IPS DF 6.9 (cell line): ENCODE data around the gene SH3D19.

Experiments used
- DNase-seq: peaks from one replicate; pipeline ENCODE4 v3.0.0-alpha.2; 2013; ENCODE audit warnings: low read depth, low spot score
- H3K27ac ChIP-seq: one replicate; pipeline ENCODE4 v1.5.1; 2013; ENCODE audit warnings: low read length, control low read depth
- H3K27me3 ChIP-seq: 2 replicates; pipeline ENCODE4 v1.6.1; 2013; ENCODE audit warnings: mild to moderate bottlenecking, low read length; ENCODE audit not compliant: control insufficient read depth, insufficient read depth
- H3K36me3 ChIP-seq: 2 replicates; pipeline ENCODE4 v1.6.1; 2013; ENCODE audit warnings: low read length; ENCODE audit not compliant: control insufficient read depth, insufficient read depth
- H3K4me1 ChIP-seq: 2 replicates; pipeline ENCODE4 v1.6.1; 2013; ENCODE audit warnings: low read length; ENCODE audit not compliant: control insufficient read depth, insufficient read depth
- H3K4me3 ChIP-seq: 2 replicates; pipeline ENCODE4 v1.5.1; 2013; ENCODE audit warnings: mild to moderate bottlenecking, low read length
- H3K9me3 ChIP-seq: 2 replicates; pipeline ENCODE4 v1.6.1; 2013; ENCODE audit warnings: low read length, inconsistent platforms; ENCODE audit not compliant: control insufficient read depth, insufficient read depth
- WGBS: extraction: QIAGEN DNeasy Blood & Tissue Kit; methylation state at CpG from one replicate; pipeline ENCODE4 v1.1.7; 2013; ENCODE audit warnings: mixed read lengths, missing lambda C conversion rate; ENCODE audit not compliant: insufficient read length, insufficient coverage; 5-methylcytosine and 5-hydroxymethylcytosine counted together

The SH3D19 gene

GRCh38 chr4:151197247-151197646 is 128.2 kb downstream of the SH3D19 start:
- H3K9me3 ChIP-seq, result no peaks in the 10 kb centered on the region
- WGBS, result 100% methylated on average over 1 of the region's 6 CpGs
- H3K36me3 ChIP-seq, result no peaks in the 10 kb centered on the region
- no peak overlapping the region for H3K27ac ChIP-seq
- H3K27me3 ChIP-seq, result no peaks in the 10 kb centered on the region
- H3K4me1 ChIP-seq, result no peaks in the 10 kb centered on the region
- DNase-seq, result no peak
- H3K4me3 ChIP-seq, result no peak overlapping the region

GRCh38 chr4:151195801-151196200 is 129.6 kb downstream of the SH3D19 start:
- no peaks in the 10 kb centered on the region for H3K9me3 ChIP-seq
- H3K4me1 ChIP-seq, result no peaks in the 10 kb centered on the region
- no peak overlapping the region for H3K27ac ChIP-seq
- H3K4me3 ChIP-seq, result no peak overlapping the region
- WGBS, result no CpG with 5 or more reads among the region's 5 CpGs
- H3K36me3 ChIP-seq, result no peaks in the 10 kb centered on the region
- DNase-seq, result no peak
- no peaks in the 10 kb centered on the region for H3K27me3 ChIP-seq

- WGBS, result no CpG with 5 or more reads among the region's 2 CpGs
Observed at GRCh38 chr4:151193414-151193813, 132.0 kb downstream of the SH3D19 start.

GRCh38 chr4:151192556-151193235 is 132.7 kb downstream of the SH3D19 start:
- Histone ChIP-seq H3K9me3 (no peaks in the 10 kb centered on the region), H3K27me3 (no peaks in the 10 kb centered on the region), H3K27ac (no peak overlapping the region), H3K4me1 (no peaks in the 10 kb centered on the region), H3K36me3 (no peaks in the 10 kb centered on the region), H3K4me3 (no peak overlapping the region)
- WGBS, result no CpG with 5 or more reads among the region's 1 CpG
- DNase-seq, result no peak

More at GRCh38 chr4:151193414-151193813, 132.0 kb downstream of the SH3D19 start:
- Histone ChIP-seq H3K27me3 (no peaks in the 10 kb centered on the region), H3K9me3 (no peaks in the 10 kb centered on the region), H3K36me3 (no peaks in the 10 kb centered on the region), H3K4me3 (no peak overlapping the region), H3K4me1 (no peaks in the 10 kb centered on the region), H3K27ac (no peak overlapping the region)
- no peak for DNase-seq

- Histone ChIP-seq H3K9me3 (no peaks in the 10 kb centered on the region), H3K27ac (no peak overlapping the region), H3K4me3 (no peak overlapping the region), H3K4me1 (no peaks in the 10 kb centered on the region), H3K27me3 (no peaks in the 10 kb centered on the region), H3K36me3 (no peaks in the 10 kb centered on the region)
- no CpG with 5 or more reads among the region's 6 CpGs for WGBS
- DNase-seq, result no peak
Observed at GRCh38 chr4:151184523-151185458, 140.6 kb downstream of the SH3D19 start.

- no peak for DNase-seq
- Histone ChIP-seq H3K27ac (no peak overlapping the region), H3K9me3 (no peaks in the 10 kb centered on the region), H3K27me3 (no peaks in the 10 kb centered on the region), H3K36me3 (no peaks in the 10 kb centered on the region), H3K4me1 (no peaks in the 10 kb centered on the region), H3K4me3 (no peak overlapping the region)
- no CpG with 5 or more reads among the region's 5 CpGs for WGBS
Observed at GRCh38 chr4:151182455-151182996, 142.9 kb downstream of the SH3D19 start.

GRCh38 chr4:151176685-151177084 is 148.7 kb downstream of the SH3D19 start:
- Histone ChIP-seq H3K9me3 (no peaks in the 10 kb centered on the region), H3K36me3 (peaks cover 6% of the 10 kb centered on the region; the same call in 1 of the 2 replicates), H3K27ac (no peak overlapping the region), H3K27me3 (no peaks in the 10 kb centered on the region), H3K4me3 (no peak overlapping the region), H3K4me1 (no peaks in the 10 kb centered on the region)
- no peak for DNase-seq
- WGBS, result no CpG with 5 or more reads among the region's 2 CpGs

GRCh38 chr4:151175754-151176631 is 149.4 kb downstream of the SH3D19 start:
- H3K27me3 ChIP-seq, result no peaks in the 10 kb centered on the region
- no peaks in the 10 kb centered on the region for H3K4me1 ChIP-seq
- no peaks in the 10 kb centered on the region for H3K9me3 ChIP-seq
- peaks cover 6% of the 10 kb centered on the region; the same call in 1 of the 2 replicates for H3K36me3 ChIP-seq
- H3K27ac ChIP-seq, result no peak overlapping the region
- no CpG with 5 or more reads among the region's 8 CpGs for whole genome bisulfite sequencing
- no peak overlapping the region for H3K4me3 ChIP-seq
- no peak for DNase-seq

GRCh38 chr4:151175233-151175632 is 150.2 kb downstream of the SH3D19 start:
- Histone ChIP-seq H3K4me3 (no peak overlapping the region), H3K27ac (no peak overlapping the region), H3K9me3 (no peaks in the 10 kb centered on the region), H3K36me3 (peaks cover 6% of the 10 kb centered on the region; the same call in 1 of the 2 replicates), H3K27me3 (no peaks in the 10 kb centered on the region), H3K4me1 (no peaks in the 10 kb centered on the region)
- DNase-seq, result no peak
- no CpG with 5 or more reads among the region's 7 CpGs for WGBS

GRCh38 chr4:151174784-151175183 is 150.6 kb downstream of the SH3D19 start:
- Histone ChIP-seq H3K4me3 (no peak overlapping the region), H3K9me3 (no peaks in the 10 kb centered on the region), H3K4me1 (no peaks in the 10 kb centered on the region), H3K27ac (no peak overlapping the region), H3K27me3 (no peaks in the 10 kb centered on the region), H3K36me3 (peaks cover 6% of the 10 kb centered on the region; the same call in 1 of the 2 replicates)
- WGBS, result no CpG with 5 or more reads among the region's 7 CpGs
- no peak for DNase-seq
